ENCODE data around the gene ZMAT2. TPM values are rescaled to one million over a fixed set of nuclear protein-coding genes. Genes with fewer than 3 reads are reported as not detected.

The ZMAT2 gene
- total and polyA plus RNA-seq, 10 of the 15 experiments (the other 5 are each of a cell fraction or from before 2014, with no cell fraction given): 28.1 to 102 (median 42.9) TPM

GRCh38 chr5:140710899-140711552 lies 10.8 kb downstream of the ZMAT2 start (continued):
- TF ChIP-seq, protein P1, sequence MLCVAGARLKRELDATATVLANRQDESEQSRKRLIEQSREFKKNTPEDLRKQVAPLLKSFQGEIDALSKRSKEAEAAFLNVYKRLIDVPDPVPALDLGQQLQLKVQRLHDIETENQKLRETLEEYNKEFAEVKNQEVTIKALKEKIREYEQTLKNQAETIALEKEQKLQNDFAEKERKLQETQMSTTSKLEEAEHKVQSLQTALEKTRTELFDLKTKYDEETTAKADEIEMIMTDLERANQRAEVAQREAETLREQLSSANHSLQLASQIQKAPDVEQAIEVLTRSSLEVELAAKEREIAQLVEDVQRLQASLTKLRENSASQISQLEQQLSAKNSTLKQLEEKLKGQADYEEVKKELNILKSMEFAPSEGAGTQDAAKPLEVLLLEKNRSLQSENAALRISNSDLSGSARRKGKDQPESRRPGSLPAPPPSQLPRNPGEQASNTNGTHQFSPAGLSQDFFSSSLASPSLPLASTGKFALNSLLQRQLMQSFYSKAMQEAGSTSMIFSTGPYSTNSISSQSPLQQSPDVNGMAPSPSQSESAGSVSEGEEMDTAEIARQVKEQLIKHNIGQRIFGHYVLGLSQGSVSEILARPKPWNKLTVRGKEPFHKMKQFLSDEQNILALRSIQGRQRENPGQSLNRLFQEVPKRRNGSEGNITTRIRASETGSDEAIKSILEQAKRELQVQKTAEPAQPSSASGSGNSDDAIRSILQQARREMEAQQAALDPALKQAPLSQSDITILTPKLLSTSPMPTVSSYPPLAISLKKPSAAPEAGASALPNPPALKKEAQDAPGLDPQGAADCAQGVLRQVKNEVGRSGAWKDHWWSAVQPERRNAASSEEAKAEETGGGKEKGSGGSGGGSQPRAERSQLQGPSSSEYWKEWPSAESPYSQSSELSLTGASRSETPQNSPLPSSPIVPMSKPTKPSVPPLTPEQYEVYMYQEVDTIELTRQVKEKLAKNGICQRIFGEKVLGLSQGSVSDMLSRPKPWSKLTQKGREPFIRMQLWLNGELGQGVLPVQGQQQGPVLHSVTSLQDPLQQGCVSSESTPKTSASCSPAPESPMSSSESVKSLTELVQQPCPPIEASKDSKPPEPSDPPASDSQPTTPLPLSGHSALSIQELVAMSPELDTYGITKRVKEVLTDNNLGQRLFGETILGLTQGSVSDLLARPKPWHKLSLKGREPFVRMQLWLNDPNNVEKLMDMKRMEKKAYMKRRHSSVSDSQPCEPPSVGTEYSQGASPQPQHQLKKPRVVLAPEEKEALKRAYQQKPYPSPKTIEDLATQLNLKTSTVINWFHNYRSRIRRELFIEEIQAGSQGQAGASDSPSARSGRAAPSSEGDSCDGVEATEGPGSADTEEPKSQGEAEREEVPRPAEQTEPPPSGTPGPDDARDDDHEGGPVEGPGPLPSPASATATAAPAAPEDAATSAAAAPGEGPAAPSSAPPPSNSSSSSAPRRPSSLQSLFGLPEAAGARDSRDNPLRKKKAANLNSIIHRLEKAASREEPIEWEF (IDR thresholded peaks at IDR 0.05; ENCODE audit: insufficient replicate concordance, low read depth, low read length): no peak
- no peak for TF ChIP-seq ZNF592 (IDR thresholded peaks at IDR 0.05)
- TF ChIP-seq BCL11A (IDR thresholded peaks at IDR 0.05; ENCODE audit: low read depth, low read length): peak; percentile 71
- TF ChIP-seq SREBF1 (IDR thresholded peaks at IDR 0.05; ENCODE audit: low read length): no peak
- TF ChIP-seq BRCA1 (IDR thresholded peaks at IDR 0.05; ENCODE audit: low read depth, low read length): no peak
- TF ChIP-seq MEF2A (IDR thresholded peaks at IDR 0.05; ENCODE audit: insufficient read depth, low read depth, low read length): peak; percentile 77
- TF ChIP-seq RAD51 (IDR thresholded peaks at IDR 0.05): peak; percentile 47; the same call in 1 of the 2 replicates
- TF ChIP-seq ASH2L (IDR thresholded peaks at IDR 0.05; ENCODE audit: borderline replicate concordance, low read depth): peak; percentile 95; the same call in 1 of the 2 replicates
- TF ChIP-seq TCF7 (IDR thresholded peaks at IDR 0.05; ENCODE audit: borderline replicate concordance): peak; percentile 73; the same call in 1 of the 2 replicates
- TF ChIP-seq NKRF (conservative IDR thresholded peaks at IDR 0.05): peak; percentile 85
- peak; percentile 96 for TF ChIP-seq RB1 (IDR thresholded peaks at IDR 0.05; ENCODE audit: borderline replicate concordance)
- peak; percentile 73; the same call in 2 of the 3 replicates for TF ChIP-seq POU2F2 (IDR thresholded peaks at IDR 0.05; ENCODE audit: borderline replicate concordance, low read depth, low read length)
- TF ChIP-seq CHD1 (IDR thresholded peaks at IDR 0.05; ENCODE audit: low read depth, low read length): no peak
- TF ChIP-seq ZZZ3 (IDR thresholded peaks at IDR 0.05; ENCODE audit: control insufficient read depth, insufficient read length, low read depth): no peak
- peak; percentile 100 for TF ChIP-seq BACH1 (IDR thresholded peaks at IDR 0.05; ENCODE audit: borderline replicate concordance)
- no peak for TF ChIP-seq CHD4 (IDR thresholded peaks at IDR 0.05)
- peak; percentile 100 for TF ChIP-seq ZNF24 (IDR thresholded peaks at IDR 0.05)
- no peak for TF ChIP-seq ZNF622 (IDR thresholded peaks at IDR 0.05)
- TF ChIP-seq BHLHE40 (IDR thresholded peaks at IDR 0.05; ENCODE audit: borderline replicate concordance in 1 of 2, low read depth in 2 of 2, low read length in 1 of 2): peak; percentile 44 to 50; a peak in 1 of 4 replicates
- TF ChIP-seq CREB1 (IDR thresholded peaks at IDR 0.05; ENCODE audit: low read depth): peak; percentile 97
